Effector memory CD4-positive, alpha-beta T cell (primary cell): ENCODE results near the gene MSRB1.
"Not testable (repeated sequence)": the region's sequence is repeated elsewhere in the genome, so short reads cannot be mapped to it uniquely, and the experiment has no call there.

Source experiments
- DNase-seq, 3 donors: peaks; one replicate each; pipeline ENCODE4 v3.0.0-alpha.2; 2020
- H3K27ac ChIP-seq: 2 replicates; pipeline ENCODE4 v1.7.0; 2013; ENCODE audit warnings: mild to moderate bottlenecking, low read length, moderate library complexity; ENCODE audit not compliant: insufficient read depth, poor library complexity, severe bottlenecking
- H3K27me3 ChIP-seq: replicated peaks from 2 replicates; pipeline ENCODE4 v1.7.0; 2013; ENCODE audit warnings: mild to moderate bottlenecking, low read length; ENCODE audit not compliant: insufficient read depth, control insufficient read depth, poor library complexity, severe bottlenecking
- H3K36me3 ChIP-seq: 2 replicates; pipeline ENCODE4 v1.7.0; 2013; ENCODE audit warnings: mild to moderate bottlenecking, low read length, moderate library complexity; ENCODE audit not compliant: control insufficient read depth, insufficient read depth
- H3K4me1 ChIP-seq: 2 replicates; pipeline ENCODE4 v1.7.0; 2013; ENCODE audit warnings: low read length, mild to moderate bottlenecking; ENCODE audit not compliant: control insufficient read depth, insufficient read depth, poor library complexity, severe bottlenecking
- H3K4me3 ChIP-seq: 2 replicates; pipeline ENCODE4 v1.7.0; 2013; ENCODE audit warnings: low read length, low read depth, mild to moderate bottlenecking; ENCODE audit not compliant: insufficient read depth, poor library complexity, severe bottlenecking
- H3K9me3 ChIP-seq: 2 replicates; pipeline ENCODE4 v1.7.0; 2013; ENCODE audit warnings: mild to moderate bottlenecking, low read length, moderate library complexity; ENCODE audit not compliant: control insufficient read depth

MSRB1 gene

GRCh38 chr16:1899641-1900451 lies 43.2 kb downstream of the MSRB1 start:
- Histone ChIP-seq H3K4me1 (no peaks in the 10 kb centered on the region), H3K36me3 (no peaks in the 10 kb centered on the region), H3K4me3 (no peak overlapping the region), H3K9me3 (no peaks in the 10 kb centered on the region), H3K27me3 (no peaks in the 10 kb centered on the region), H3K27ac (no peak overlapping the region)
- DNase-seq, result no peak

- H3K9me3 ChIP-seq, H3K27me3 ChIP-seq, H3K4me3 ChIP-seq, DNase-seq, H3K36me3 ChIP-seq, H3K27ac ChIP-seq, H3K4me1 ChIP-seq: not testable (repeated sequence)
Observed at GRCh38 chr16:1897692-1898091, 45.3 kb downstream of the MSRB1 start.

GRCh38 chr16:1895949-1896675 lies 46.9 kb downstream of the MSRB1 start:
- Histone ChIP-seq H3K36me3 (no peaks in the 10 kb centered on the region), H3K27ac (no peak overlapping the region), H3K4me3 (no peak overlapping the region), H3K4me1 (no peaks in the 10 kb centered on the region), H3K9me3 (no peaks in the 10 kb centered on the region), H3K27me3 (no peaks in the 10 kb centered on the region)
- no peak for DNase-seq

GRCh38 chr16:1895068-1895467 lies 47.9 kb downstream of the MSRB1 start:
- Histone ChIP-seq H3K4me3 (no peak overlapping the region), H3K27me3 (no peaks in the 10 kb centered on the region), H3K36me3 (no peaks in the 10 kb centered on the region), H3K9me3 (no peaks in the 10 kb centered on the region), H3K27ac (no peak overlapping the region), H3K4me1 (no peaks in the 10 kb centered on the region)
- no peak for DNase-seq

- no peak overlapping the region for H3K4me3 ChIP-seq
- H3K27ac ChIP-seq, result no peak overlapping the region
- no peaks in the 10 kb centered on the region for H3K36me3 ChIP-seq
- H3K27me3 ChIP-seq, result no peaks in the 10 kb centered on the region
- no peaks in the 10 kb centered on the region for H3K9me3 ChIP-seq
- H3K4me1 ChIP-seq, result no peaks in the 10 kb centered on the region
- no peak for DNase-seq
Observed at GRCh38 chr16:1890708-1891050, 52.3 kb downstream of the MSRB1 start.

GRCh38 chr16:1890024-1890707 lies 52.8 kb downstream of the MSRB1 start:
- H3K36me3 ChIP-seq, result no peaks in the 10 kb centered on the region
- no peaks in the 10 kb centered on the region for H3K4me1 ChIP-seq
- H3K27ac ChIP-seq, result no peak overlapping the region
- no peaks in the 10 kb centered on the region for H3K9me3 ChIP-seq
- DNase-seq, result no peak
- no peaks in the 10 kb centered on the region for H3K27me3 ChIP-seq
- H3K4me3 ChIP-seq, result no peak overlapping the region
